Measurements from ENCODE around the gene AP4B1. TPM values are rescaled to one million over a fixed set of nuclear protein-coding genes. Genes with fewer than 3 reads are reported as not detected.

The AP4B1 gene
- polyA plus RNA-seq, 1 experiment = 16.5 TPM

DNA sequence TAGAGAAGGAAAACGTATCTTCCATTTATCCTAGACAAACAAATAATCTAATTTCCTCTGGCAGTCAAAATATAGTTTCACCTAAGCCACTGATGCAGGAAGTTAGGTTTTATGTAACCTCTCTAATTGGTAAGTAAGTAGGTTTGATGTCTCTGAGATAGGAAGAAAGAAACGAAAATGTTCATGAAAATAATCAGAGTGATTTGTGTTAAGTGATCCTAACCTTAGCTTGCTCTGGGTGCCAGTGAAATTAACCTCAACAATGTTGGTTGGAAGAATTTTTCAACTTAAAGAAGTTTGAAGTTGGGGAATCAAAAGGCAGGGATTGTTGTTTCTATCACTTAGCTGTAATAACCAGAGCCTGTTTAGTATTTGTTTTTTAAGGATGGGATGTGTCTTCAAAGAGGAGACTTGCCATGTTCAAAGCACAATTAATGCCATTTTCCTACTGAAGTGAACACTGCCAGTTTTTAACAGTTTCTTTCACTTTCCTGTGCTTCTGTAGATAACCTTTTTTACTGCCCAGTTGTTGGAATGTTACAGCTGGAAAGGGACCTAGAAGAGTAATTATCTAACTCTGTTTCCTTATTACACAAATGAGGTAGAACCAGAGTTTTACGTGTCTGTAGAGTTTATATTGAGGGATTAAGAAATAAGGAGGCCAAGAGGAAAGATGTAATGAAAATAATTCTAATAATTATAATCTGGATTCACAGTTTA, 42.9 kb upstream of the AP4B1 start:
- POLR2A ChIA-PET = no interaction called here
- H3K27ac ChIP-seq (ENCODE audit: low read depth, low read length) = no peak overlapping the region
- CTCF ChIA-PET = interaction anchor here (0.6 to 2.7 kb wide), 9 partner anchors 9 to 112 kb away, joined by 3 to 12 read pairs (median 4); partner anchors contain the start of gene OLFML3

DNA sequence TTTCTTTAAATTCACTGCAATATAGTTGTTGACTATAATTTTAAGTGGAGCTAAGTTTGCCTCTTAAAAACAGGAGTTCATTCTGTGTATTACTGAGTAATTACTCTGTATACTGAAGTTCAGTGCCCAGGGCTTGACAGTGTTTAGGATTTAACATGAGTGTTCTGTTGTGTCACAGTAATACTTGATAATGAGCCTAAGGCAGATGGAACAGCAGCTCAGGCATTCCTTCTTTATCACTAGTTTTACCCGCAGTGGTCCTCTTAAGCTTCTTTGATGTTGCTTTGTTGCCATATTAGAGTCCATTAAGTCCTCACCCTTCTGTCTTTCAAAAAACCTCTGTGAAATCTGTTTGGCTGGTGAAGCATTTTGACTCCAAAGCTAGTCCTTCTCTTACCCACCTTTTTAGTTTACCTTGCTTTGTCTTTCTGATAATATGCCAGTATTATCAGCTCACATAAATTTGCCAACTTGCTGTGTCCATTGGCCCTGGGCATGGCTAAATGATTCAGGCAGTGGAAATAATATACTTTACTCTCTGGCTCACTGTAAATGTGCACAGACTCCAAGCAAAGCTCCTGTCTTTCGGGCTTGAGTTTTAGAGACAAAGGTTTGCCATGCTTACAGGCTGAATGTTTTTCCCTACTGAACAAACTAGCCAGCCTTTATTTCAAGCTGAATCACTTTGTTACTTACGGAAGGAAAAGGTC, 42.2 kb upstream of the AP4B1 start:
- TF ChIP-seq, protein P1, sequence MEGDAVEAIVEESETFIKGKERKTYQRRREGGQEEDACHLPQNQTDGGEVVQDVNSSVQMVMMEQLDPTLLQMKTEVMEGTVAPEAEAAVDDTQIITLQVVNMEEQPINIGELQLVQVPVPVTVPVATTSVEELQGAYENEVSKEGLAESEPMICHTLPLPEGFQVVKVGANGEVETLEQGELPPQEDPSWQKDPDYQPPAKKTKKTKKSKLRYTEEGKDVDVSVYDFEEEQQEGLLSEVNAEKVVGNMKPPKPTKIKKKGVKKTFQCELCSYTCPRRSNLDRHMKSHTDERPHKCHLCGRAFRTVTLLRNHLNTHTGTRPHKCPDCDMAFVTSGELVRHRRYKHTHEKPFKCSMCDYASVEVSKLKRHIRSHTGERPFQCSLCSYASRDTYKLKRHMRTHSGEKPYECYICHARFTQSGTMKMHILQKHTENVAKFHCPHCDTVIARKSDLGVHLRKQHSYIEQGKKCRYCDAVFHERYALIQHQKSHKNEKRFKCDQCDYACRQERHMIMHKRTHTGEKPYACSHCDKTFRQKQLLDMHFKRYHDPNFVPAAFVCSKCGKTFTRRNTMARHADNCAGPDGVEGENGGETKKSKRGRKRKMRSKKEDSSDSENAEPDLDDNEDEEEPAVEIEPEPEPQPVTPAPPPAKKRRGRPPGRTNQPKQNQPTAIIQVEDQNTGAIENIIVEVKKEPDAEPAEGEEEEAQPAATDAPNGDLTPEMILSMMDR (IDR thresholded peaks at IDR 0.05; ENCODE audit: low read depth, low read length) = no peak
- Histone ChIP-seq H3K27me3 (ENCODE audit: control insufficient read depth, insufficient read depth, low read length) (no peaks in the 10 kb centered on the region), H3K27ac (ENCODE audit: low read depth, low read length) (no peak overlapping the region), H3K4me3 (ENCODE audit: low read depth, low read length) (no peak overlapping the region), H3K9me3 (ENCODE audit: control insufficient read depth, insufficient read depth, low read length) (no peaks in the 10 kb centered on the region)
- ChIA-PET CTCF (interaction anchor here (0.9 to 2.7 kb wide), 9 partner anchors 9 to 111 kb away, joined by 3 to 12 read pairs (median 5); partner anchors contain the start of gene OLFML3), POLR2A (interaction anchor here (0.6 to 1.0 kb wide), 2 partner anchors 16 to 186 kb away, joined by 3 read pairs; no protein-coding TSS in a partner anchor)
- DNase-seq (ENCODE audit: low read depth, low spot score) = no peak

More for the DNA sequence above, 42.9 kb upstream of the AP4B1 start:
- TF ChIP-seq, protein P1 (IDR thresholded peaks at IDR 0.05; ENCODE audit: low read depth, low read length) = no peak
- DNase-seq (ENCODE audit: low read depth, low spot score) = no peak
- Histone ChIP-seq H3K9me3 (ENCODE audit: control insufficient read depth, insufficient read depth, low read length) (no peaks in the 10 kb centered on the region), H3K4me3 (ENCODE audit: low read depth, low read length) (no peak overlapping the region), H3K27me3 (ENCODE audit: control insufficient read depth, insufficient read depth, low read length) (no peaks in the 10 kb centered on the region)

DNA sequence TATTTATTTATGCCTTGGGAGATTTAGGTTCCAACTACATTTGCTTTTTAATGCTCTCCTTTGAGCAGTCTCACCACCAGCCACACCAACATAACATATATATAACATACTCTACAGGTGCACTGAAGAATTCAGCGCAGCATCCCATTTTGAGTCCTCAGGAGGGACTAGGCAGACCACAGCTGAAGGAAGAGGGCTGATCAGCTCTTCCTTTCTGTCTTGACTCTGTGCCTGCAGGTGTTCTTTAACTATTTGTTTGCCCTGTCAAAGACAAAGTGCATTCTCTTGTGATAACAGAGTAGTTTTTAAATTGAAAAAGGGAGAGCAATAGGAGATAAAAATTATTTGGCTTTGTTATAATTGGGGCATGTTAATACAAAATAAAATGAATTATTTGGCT, 41.5 kb upstream of the AP4B1 start:
- no peaks in the 10 kb centered on the region for H3K9me3 ChIP-seq (ENCODE audit: control insufficient read depth, insufficient read depth, low read length)
- ChIA-PET CTCF (interaction anchor here (0.6 to 2.7 kb wide), 8 partner anchors 10 to 336 kb away, joined by 3 to 12 read pairs (median 4); partner anchors contain the start of gene OLFML3), POLR2A (interaction anchor here (1.0 kb wide), 1 partner anchor 15 kb away, joined by 3 read pairs; no protein-coding TSS in a partner anchor)
- TF ChIP-seq, protein P1 (IDR thresholded peaks at IDR 0.05; ENCODE audit: low read depth, low read length) = no peak
- H3K27me3 ChIP-seq (ENCODE audit: control insufficient read depth, insufficient read depth, low read length) = no peaks in the 10 kb centered on the region
- H3K4me3 ChIP-seq (ENCODE audit: low read depth, low read length) = no peak overlapping the region
- DNase-seq (ENCODE audit: low read depth, low spot score) = no peak
- no peak overlapping the region for H3K27ac ChIP-seq (ENCODE audit: low read depth, low read length)

DNA sequence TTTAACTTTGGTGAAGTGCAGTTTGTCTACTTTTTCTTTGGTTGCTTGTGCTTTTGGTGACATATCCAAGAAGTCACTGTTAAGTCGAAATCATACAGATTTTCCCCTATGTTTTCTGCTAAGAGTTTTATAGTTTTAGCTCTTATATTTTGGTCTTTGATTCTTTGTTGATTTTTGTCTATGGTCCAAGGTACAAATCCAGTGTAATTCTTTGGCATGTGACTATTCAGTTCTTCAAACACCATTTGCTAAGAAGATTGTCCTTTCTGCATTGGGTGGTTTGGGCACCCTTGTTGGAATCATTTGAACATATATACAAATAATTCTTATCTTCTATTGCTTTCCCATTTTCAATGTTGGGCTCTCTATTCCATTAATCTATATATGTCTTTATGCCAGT, 40.7 kb upstream of the AP4B1 start:
- ChIA-PET POLR2A (no interaction called here), CTCF (interaction anchor here (1.4 to 2.7 kb wide), 2 partner anchors 10 to 18 kb away, joined by 3 to 12 read pairs; no protein-coding TSS in a partner anchor)
- no peaks in the 10 kb centered on the region for H3K9me3 ChIP-seq (ENCODE audit: control insufficient read depth, insufficient read depth, low read length)
- no peak for DNase-seq (ENCODE audit: low read depth, low spot score)
- no peak overlapping the region for H3K27ac ChIP-seq (ENCODE audit: low read depth, low read length)
- H3K4me3 ChIP-seq (ENCODE audit: low read depth, low read length) = no peak overlapping the region
- H3K27me3 ChIP-seq (ENCODE audit: control insufficient read depth, insufficient read depth, low read length) = no peaks in the 10 kb centered on the region
- TF ChIP-seq, protein P1 (IDR thresholded peaks at IDR 0.05; ENCODE audit: low read depth, low read length) = no peak

Measured in AG04450 (cell line).